ENCODE results near the gene GPATCH8. TPM values are rescaled to one million over a fixed set of nuclear protein-coding genes. Genes with fewer than 3 reads are reported as not detected.

Gene GPATCH8
- total RNA-seq, 1 donor from 2014 or later, result 12.6 TPM

GRCh38 chr17:44409309-44410028, 93.7 kb downstream of the GPATCH8 start:
- H3K4me3 ChIP-seq (ENCODE audit: low read depth, low read length), result no peak overlapping the region
- TF ChIP-seq, protein P1, sequence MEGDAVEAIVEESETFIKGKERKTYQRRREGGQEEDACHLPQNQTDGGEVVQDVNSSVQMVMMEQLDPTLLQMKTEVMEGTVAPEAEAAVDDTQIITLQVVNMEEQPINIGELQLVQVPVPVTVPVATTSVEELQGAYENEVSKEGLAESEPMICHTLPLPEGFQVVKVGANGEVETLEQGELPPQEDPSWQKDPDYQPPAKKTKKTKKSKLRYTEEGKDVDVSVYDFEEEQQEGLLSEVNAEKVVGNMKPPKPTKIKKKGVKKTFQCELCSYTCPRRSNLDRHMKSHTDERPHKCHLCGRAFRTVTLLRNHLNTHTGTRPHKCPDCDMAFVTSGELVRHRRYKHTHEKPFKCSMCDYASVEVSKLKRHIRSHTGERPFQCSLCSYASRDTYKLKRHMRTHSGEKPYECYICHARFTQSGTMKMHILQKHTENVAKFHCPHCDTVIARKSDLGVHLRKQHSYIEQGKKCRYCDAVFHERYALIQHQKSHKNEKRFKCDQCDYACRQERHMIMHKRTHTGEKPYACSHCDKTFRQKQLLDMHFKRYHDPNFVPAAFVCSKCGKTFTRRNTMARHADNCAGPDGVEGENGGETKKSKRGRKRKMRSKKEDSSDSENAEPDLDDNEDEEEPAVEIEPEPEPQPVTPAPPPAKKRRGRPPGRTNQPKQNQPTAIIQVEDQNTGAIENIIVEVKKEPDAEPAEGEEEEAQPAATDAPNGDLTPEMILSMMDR (conservative IDR thresholded peaks at IDR 0.05; ENCODE audit: low read depth, low read length), result peak; percentile 33
- DNase-seq (ENCODE audit: low read depth), result no peak

- no peak for DNase-seq (ENCODE audit: low read depth)
- no peak overlapping the region for H3K4me3 ChIP-seq (ENCODE audit: low read depth, low read length)
- TF ChIP-seq, protein P1 (conservative IDR thresholded peaks at IDR 0.05; ENCODE audit: low read depth, low read length), result no peak
Measured at GRCh38 chr17:44408786-44409185, 94.4 kb downstream of the GPATCH8 start.

- no peak overlapping the region for H3K4me3 ChIP-seq (ENCODE audit: low read depth, low read length)
- TF ChIP-seq, protein P1 (conservative IDR thresholded peaks at IDR 0.05; ENCODE audit: low read depth, low read length), result no peak
- no peak for DNase-seq (ENCODE audit: low read depth)
Measured at GRCh38 chr17:44402564-44403172, 100.5 kb downstream of the GPATCH8 start.

DNA sequence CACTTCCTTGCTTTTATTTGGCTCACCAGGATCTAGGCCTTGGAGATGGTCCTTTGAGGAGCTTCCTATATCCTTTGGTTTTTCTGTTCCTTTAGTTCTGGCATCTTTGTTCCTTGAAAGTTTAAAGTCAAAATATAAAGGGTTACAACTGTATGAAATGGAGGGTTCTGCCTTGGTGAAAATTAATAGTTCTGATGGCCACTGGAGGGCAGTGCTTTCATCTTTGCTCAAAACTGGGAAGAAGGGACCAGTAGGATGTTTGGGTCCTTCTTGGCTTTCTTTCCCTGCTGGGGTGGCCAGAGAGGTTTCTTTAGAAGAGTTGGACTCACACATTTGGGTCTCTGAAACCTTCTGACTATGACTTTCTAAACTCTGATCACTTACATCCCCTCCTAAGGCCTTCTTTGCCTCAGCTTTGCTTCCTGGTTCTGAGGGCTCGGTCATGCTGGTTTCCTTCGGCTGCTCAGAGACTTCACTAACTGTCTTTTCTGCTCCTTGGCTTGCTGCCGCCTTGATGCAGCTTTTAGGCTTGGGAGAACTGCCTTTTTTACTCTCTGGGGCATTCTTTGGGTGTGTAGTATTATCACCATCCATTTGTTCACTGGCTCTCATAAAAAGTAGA, 102.9 kb downstream of the GPATCH8 start:
- H3K4me3 ChIP-seq (ENCODE audit: low read depth, low read length), result no peak overlapping the region
- DNase-seq (ENCODE audit: low read depth), result no peak
- TF ChIP-seq, protein P1 (conservative IDR thresholded peaks at IDR 0.05; ENCODE audit: low read depth, low read length), result peak; percentile 76

DNA sequence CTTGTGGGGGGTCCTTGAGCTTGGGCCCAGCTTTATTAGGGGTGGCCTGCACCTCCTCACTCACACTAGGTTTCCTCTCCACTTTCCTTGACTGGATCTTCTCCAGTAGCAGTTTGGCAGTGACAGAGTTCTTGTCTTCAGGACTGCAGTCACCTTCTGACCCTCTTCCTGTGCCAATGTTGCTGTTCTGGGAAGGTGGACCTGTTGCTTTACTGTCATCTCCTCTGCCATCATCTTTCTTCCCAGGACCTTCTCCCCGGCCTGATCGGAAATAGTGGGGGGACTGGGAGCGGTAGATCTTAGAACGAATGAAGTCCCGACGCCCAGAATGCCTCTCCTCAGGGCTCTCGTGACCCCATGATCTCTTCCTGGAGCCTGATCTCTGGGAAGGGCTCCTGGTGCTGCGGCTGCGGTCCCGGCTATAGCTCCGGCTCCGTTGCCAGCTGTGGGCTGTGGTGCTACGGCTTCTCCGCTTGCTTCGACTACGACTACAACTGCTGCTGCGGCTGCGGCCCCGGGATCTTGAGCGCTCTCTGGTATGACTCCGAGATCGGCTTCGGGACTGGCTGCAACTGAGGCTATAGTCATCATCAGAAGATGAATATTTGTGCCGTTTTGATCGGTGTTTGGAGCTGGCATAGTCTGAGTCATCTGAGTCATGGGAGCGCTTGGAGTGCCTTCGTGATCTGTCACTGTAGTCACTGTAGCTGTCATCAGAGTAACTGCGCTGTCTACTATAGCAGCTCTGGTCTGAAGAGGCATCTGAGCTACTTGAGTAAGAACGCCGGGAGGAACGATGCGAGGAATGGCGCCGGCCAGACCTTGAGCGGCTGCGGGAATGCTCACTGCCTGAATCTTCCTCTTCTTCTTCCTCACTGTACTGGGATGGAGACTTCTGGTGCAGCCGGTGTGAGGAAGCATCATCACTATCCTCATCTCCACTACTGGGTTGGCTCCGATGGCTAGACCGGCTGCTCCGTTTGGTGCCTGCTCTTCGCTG, 104.2 kb downstream of the GPATCH8 start:
- DNase-seq (ENCODE audit: low read depth), result no peak
- TF ChIP-seq, protein P1 (conservative IDR thresholded peaks at IDR 0.05; ENCODE audit: low read depth, low read length), result no peak
- no peak overlapping the region for H3K4me3 ChIP-seq (ENCODE audit: low read depth, low read length)

All from epithelial cell of proximal tubule (primary cell).